ENCODE measurements around the gene CPNE1.

CPNE1 gene

GRCh38 chr20:35653893-35654292 lies 10.8 kb downstream of the CPNE1 start:
- no peak for DNase-seq (ENCODE audit: low read depth)

- DNase-seq (ENCODE audit: low read depth) = no peak
Observed at GRCh38 chr20:35653430-35653734, 11.3 kb downstream of the CPNE1 start.

GRCh38 chr20:35652641-35653429 lies 11.9 kb downstream of the CPNE1 start:
- DNase-seq (ENCODE audit: low read depth) = no peak

GRCh38 chr20:35651958-35652357 lies 12.7 kb downstream of the CPNE1 start:
- DNase-seq (ENCODE audit: low read depth) = no peak

- DNase-seq (ENCODE audit: low read depth) = no peak
Observed at GRCh38 chr20:35650632-35651031, 14.1 kb downstream of the CPNE1 start.

- peak; percentile 77 for DNase-seq (ENCODE audit: low read depth)
Observed at GRCh38 chr20:35648836-35649235, 15.9 kb downstream of the CPNE1 start.

GRCh38 chr20:35644806-35645205 lies 19.9 kb downstream of the CPNE1 start:
- DNase-seq (ENCODE audit: low read depth) = no peak

- DNase-seq (ENCODE audit: low read depth) = no peak
Observed at GRCh38 chr20:35643045-35643444, 21.7 kb downstream of the CPNE1 start.

GRCh38 chr20:35641743-35642142 lies 23.0 kb downstream of the CPNE1 start:
- DNase-seq (ENCODE audit: low read depth) = no peak

- no peak for DNase-seq (ENCODE audit: low read depth)
Observed at GRCh38 chr20:35640724-35641123, 24.0 kb downstream of the CPNE1 start.

- no peak for DNase-seq (ENCODE audit: low read depth)
Observed at GRCh38 chr20:35638751-35639150, 25.9 kb downstream of the CPNE1 start.

GRCh38 chr20:35637276-35637675 lies 27.4 kb downstream of the CPNE1 start:
- no peak for DNase-seq (ENCODE audit: low read depth)

- DNase-seq (ENCODE audit: low read depth) = no peak
Observed at GRCh38 chr20:35636095-35636494, 28.6 kb downstream of the CPNE1 start.

GRCh38 chr20:35635652-35636051 lies 29.0 kb downstream of the CPNE1 start:
- no peak for DNase-seq (ENCODE audit: low read depth)

- DNase-seq (ENCODE audit: low read depth) = no peak
Observed at GRCh38 chr20:35632539-35633115, 32.1 kb downstream of the CPNE1 start.

GRCh38 chr20:35630636-35631035 lies 34.1 kb downstream of the CPNE1 start:
- DNase-seq (ENCODE audit: low read depth) = no peak

GRCh38 chr20:35629427-35630145 lies 35.1 kb downstream of the CPNE1 start:
- peak; percentile 50 for DNase-seq (ENCODE audit: low read depth)

GRCh38 chr20:35627121-35627520 lies 37.6 kb downstream of the CPNE1 start:
- no peak for DNase-seq (ENCODE audit: low read depth)

- no peak for DNase-seq (ENCODE audit: low read depth)
Observed at GRCh38 chr20:35626386-35627001, 38.2 kb downstream of the CPNE1 start.

- DNase-seq (ENCODE audit: low read depth) = no peak
Observed at GRCh38 chr20:35625584-35626385, 38.9 kb downstream of the CPNE1 start.

GRCh38 chr20:35621560-35621946 lies 43.1 kb downstream of the CPNE1 start:
- no peak for DNase-seq (ENCODE audit: low read depth)

Measured in fibroblast of gingiva (primary cell).